Measurements from ENCODE around the gene CEP57L1. TPM values are rescaled to one million over a fixed set of nuclear protein-coding genes. Genes with fewer than 3 reads are reported as not detected.

CEP57L1 gene
- total RNA-seq, 4 donors from 2014 or later: 20.4 to 30.1 (median 26.1) TPM

- TF ChIP-seq CTCF (IDR thresholded peaks at IDR 0.05; ENCODE audit: low read depth): no peak
These were observed 43.8 kb downstream of the CEP57L1 start for GRCh38 chr6:109139109-109139508.

GRCh38 chr6:109143191-109143590, 47.9 kb downstream of the CEP57L1 start:
- no peak for TF ChIP-seq CTCF (IDR thresholded peaks at IDR 0.05; ENCODE audit: low read depth)

- TF ChIP-seq CTCF (IDR thresholded peaks at IDR 0.05; ENCODE audit: low read depth): no peak
These were observed 58.4 kb downstream of the CEP57L1 start for GRCh38 chr6:109153752-109154151.

- TF ChIP-seq CTCF (IDR thresholded peaks at IDR 0.05; ENCODE audit: low read depth): no peak
These were observed 69.0 kb downstream of the CEP57L1 start for GRCh38 chr6:109164331-109164730.

GRCh38 chr6:109165392-109165974, 70.2 kb downstream of the CEP57L1 start:
- no peak for TF ChIP-seq CTCF (IDR thresholded peaks at IDR 0.05; ENCODE audit: low read depth)

- TF ChIP-seq CTCF (IDR thresholded peaks at IDR 0.05; ENCODE audit: low read depth): no peak
These were observed 71.4 kb downstream of the CEP57L1 start for GRCh38 chr6:109166673-109167072.

GRCh38 chr6:109167562-109167961, 72.3 kb downstream of the CEP57L1 start:
- TF ChIP-seq CTCF (IDR thresholded peaks at IDR 0.05; ENCODE audit: low read depth): no peak

All from subcutaneous adipose tissue (tissue), 4 donors.